ENCODE measurements around the gene DLG3. TPM values are rescaled to one million over a fixed set of nuclear protein-coding genes. Genes with fewer than 3 reads are reported as not detected.
"Not testable (repeated sequence)": the region's sequence is repeated elsewhere in the genome, so short reads cannot be mapped to it uniquely, and the experiment has no call there.

The DLG3 gene
- total RNA-seq, 1 experiment from 2014 or later, result 31.5 TPM

DNA sequence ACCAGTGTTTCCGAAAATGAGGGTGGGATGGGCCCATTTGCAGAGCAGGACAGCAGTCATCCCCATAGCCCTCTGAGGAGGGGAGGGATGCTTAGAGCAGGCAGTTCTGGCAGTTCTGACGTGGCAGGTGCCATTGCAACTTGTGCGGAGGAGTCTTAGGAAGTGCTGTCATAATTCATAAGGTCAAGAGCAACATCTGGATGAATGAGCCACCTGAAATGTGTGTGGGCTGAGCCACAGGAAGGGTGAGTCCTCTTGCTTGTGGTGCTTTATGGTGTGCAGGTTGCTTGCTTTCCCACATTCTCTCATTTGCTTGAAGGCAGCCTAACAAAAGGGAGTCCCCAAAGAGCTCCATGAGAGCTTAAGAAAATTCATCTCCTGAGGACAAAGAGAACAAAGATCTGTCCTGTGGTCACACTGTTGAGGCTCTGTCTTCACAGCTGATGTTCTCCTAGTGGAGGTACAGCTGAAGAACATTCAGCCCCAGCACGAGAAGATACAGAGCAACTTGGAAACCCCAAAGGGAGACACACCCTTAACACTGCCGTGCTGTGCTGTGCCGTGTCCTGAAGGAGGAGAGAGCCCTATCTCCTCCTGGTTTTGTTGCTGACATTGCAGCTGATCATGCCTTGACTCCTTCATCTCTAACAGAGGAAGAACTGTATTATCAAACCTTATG lies 60.3 kb downstream of the DLG3 start:
- H3K36me3 ChIP-seq (replicated peaks; ENCODE audit: control insufficient read depth, insufficient read depth, low read length), result peaks cover 14% of the 10 kb centered on the region
- no peaks in the 10 kb centered on the region for H3K27me3 ChIP-seq (ENCODE audit: control insufficient read depth, insufficient read depth, low read length)
- no peak for DNase-seq

DNA sequence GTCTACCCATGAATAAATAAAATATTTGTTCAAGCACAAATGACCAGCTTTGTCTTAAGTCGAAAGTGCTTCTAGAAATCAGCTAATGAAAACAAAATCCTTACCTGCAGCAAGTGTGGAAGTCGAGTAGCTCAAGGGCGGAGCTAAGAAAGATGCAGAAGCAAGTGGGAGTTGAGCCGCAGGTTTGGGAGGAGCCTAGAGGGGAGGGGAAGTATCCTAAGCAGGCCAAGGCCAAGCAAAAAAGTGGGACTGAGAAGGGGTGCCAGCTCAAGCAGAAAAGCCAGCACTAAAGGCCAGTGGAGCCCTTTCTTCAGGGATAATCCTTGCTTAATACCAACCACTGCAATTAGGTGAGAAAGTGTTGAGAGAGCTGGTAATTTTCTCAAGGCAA lies 60.8 kb downstream of the DLG3 start:
- no peak for DNase-seq
- Histone ChIP-seq H3K4me3 (ENCODE audit: insufficient read depth, low read depth, low read length) (no peak overlapping the region), H3K36me3 (replicated peaks; ENCODE audit: control insufficient read depth, insufficient read depth, low read length) (peaks cover 12% of the 10 kb centered on the region), H3K27me3 (ENCODE audit: control insufficient read depth, insufficient read depth, low read length) (no peaks in the 10 kb centered on the region)

More for the DNA sequence above, 60.3 kb downstream of the DLG3 start:
- no peak overlapping the region for H3K4me3 ChIP-seq (ENCODE audit: insufficient read depth, low read depth, low read length)

DNA sequence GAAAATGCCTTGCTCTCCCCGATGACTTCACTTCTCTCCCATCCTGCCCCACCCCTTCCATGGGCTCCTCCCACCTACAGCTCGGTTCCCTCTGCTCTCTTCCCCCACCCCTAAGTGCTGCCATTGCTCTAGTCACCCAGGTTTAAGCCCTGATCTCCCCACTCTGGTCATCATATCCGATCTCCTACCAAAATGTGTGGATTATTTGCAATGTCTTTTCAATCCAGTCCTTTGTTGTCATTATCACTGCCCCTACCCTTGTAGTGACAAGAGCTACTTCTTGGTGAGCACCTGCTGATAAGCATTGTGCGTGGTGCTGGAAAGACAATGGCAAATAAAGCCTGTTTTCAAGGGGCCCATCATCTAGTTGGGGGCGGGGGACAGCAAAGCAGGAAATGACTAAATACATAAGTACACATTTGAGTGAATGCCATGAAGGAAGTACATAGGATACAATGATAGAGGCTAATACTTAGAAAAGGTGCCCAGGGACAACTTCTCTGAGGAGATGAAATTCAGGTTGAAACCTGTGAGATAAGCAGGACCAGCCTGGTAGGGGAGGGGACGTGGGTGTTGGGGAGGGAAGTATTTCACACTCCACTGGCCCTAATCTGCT lies 63.8 kb downstream of the DLG3 start:
- DNase-seq, result peak; percentile 28
- Histone ChIP-seq H3K4me3 (ENCODE audit: insufficient read depth, low read depth, low read length) (no peak overlapping the region), H3K27me3 (ENCODE audit: control insufficient read depth, insufficient read depth, low read length) (no peaks in the 10 kb centered on the region), H3K36me3 (replicated peaks; ENCODE audit: control insufficient read depth, insufficient read depth, low read length) (no peaks in the 10 kb centered on the region; the same call in 1 of the 2 replicates)

DNA sequence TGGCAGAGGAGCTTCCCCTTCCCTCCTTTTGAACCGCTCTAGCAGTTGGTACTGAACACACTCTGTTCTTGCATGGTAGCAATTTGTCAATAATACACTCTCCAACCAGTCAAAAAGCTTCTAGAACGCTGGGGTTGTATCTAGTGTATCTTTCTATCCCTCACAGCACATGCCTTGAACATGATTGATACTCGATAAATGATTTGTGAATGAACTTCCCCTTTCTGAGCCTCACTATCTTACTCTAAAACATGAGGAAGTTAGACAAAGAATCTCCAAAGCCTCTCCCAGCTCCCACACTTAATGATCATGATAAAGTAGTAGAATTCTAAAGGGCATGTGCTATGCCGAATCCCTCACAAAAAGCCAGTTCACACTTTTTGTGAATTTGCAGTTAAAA lies 64.4 kb downstream of the DLG3 start:
- no peak for DNase-seq
- H3K36me3 ChIP-seq (replicated peaks; ENCODE audit: control insufficient read depth, insufficient read depth, low read length), result no peaks in the 10 kb centered on the region; the same call in 1 of the 2 replicates
- no peak overlapping the region for H3K4me3 ChIP-seq (ENCODE audit: insufficient read depth, low read depth, low read length)
- no peaks in the 10 kb centered on the region for H3K27me3 ChIP-seq (ENCODE audit: control insufficient read depth, insufficient read depth, low read length)

DNA sequence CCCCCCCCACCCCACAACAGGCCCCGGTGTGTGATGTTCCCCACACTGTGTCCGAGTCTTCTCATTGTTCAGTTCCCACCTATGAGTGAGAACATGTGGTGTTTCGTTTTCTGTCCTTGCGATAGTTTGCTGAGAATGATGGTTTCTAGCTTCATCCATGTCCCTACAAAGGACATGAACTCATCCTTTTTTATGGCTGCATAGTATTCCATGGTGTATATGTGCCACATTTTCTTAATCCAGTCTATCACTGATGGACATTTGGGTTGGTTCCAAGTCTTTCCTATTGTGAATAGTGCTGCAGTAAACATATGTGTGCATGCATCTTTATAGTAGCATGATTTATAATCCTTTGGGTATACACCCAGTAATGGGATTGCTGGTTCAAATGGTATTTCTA lies 70.6 kb downstream of the DLG3 start:
- H3K36me3 ChIP-seq (replicated peaks; ENCODE audit: control insufficient read depth, insufficient read depth, low read length); H3K27me3 ChIP-seq (ENCODE audit: control insufficient read depth, insufficient read depth, low read length): not testable (repeated sequence)

DNA sequence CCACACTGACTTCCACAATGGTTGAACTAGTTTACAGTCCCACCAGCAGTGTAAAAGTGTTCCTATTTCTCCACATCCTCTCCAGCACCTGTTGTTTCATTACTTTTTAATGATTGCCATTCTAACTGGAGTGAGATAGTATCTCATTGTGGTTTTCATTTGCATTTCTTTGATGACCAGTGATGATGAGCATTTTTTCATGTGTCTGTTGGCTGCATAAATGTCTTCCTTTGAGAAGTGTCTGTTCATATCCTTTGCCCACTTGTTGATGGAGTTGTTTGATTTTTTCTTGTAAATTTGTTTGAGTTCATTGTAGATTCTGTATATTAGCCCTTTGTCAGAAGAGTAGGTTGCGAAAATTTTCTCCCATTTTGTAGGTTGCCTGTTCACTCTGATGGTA lies 71.1 kb downstream of the DLG3 start:
- not testable (repeated sequence) for H3K4me3 ChIP-seq (ENCODE audit: insufficient read depth, low read depth, low read length); DNase-seq; H3K36me3 ChIP-seq (replicated peaks; ENCODE audit: control insufficient read depth, insufficient read depth, low read length); H3K27me3 ChIP-seq (ENCODE audit: control insufficient read depth, insufficient read depth, low read length)

More for the DNA sequence above, 70.6 kb downstream of the DLG3 start:
- DNase-seq; H3K4me3 ChIP-seq (ENCODE audit: insufficient read depth, low read depth, low read length): not testable (repeated sequence)

DNA sequence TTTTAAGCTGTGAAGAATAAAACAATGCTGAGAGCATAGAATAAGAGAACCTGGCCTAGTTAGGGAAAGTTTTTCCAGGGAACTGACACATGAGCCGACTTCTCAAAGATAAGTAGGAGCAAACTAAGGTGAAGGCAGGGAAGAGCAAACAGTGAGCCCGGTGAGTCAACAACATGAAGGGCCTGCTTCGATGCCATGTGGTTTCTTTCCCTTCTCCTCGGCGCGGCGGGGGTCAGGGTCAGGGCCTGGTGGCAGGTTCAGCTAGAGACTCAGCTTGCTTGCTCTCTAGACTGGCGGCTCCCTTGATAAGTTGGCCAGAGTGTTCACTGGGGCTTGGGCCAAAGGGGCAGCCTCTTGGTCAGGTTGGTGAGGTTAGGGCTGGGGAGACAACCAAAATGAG lies 81.1 kb downstream of the DLG3 start:
- Histone ChIP-seq H3K4me3 (ENCODE audit: insufficient read depth, low read depth, low read length) (no peak overlapping the region), H3K36me3 (replicated peaks; ENCODE audit: control insufficient read depth, insufficient read depth, low read length) (no peaks in the 10 kb centered on the region), H3K27me3 (ENCODE audit: control insufficient read depth, insufficient read depth, low read length) (no peaks in the 10 kb centered on the region)
- DNase-seq, result no peak

DNA sequence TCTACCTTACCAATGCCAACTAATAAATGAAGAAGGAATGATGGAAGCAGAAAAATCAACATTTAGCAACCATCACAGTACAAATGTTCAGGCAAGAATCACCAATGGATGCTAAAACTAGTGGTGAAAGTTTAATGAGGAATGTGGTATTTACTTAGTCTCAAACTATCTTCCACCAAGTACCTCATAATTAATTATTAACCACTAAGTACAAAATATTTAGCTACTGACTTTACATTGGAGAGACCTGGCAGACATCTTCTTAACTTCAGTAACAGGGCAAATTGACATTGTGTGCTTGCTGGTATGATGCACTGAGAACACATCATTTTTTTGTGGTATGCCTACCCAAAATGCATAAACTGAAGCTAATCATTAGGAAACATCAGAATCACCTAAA lies 82.4 kb downstream of the DLG3 start:
- H3K36me3 ChIP-seq (replicated peaks; ENCODE audit: control insufficient read depth, insufficient read depth, low read length), result no peaks in the 10 kb centered on the region
- H3K4me3 ChIP-seq (ENCODE audit: insufficient read depth, low read depth, low read length), result no peak overlapping the region
- H3K27me3 ChIP-seq (ENCODE audit: control insufficient read depth, insufficient read depth, low read length), result no peaks in the 10 kb centered on the region
- DNase-seq, result no peak

DNA sequence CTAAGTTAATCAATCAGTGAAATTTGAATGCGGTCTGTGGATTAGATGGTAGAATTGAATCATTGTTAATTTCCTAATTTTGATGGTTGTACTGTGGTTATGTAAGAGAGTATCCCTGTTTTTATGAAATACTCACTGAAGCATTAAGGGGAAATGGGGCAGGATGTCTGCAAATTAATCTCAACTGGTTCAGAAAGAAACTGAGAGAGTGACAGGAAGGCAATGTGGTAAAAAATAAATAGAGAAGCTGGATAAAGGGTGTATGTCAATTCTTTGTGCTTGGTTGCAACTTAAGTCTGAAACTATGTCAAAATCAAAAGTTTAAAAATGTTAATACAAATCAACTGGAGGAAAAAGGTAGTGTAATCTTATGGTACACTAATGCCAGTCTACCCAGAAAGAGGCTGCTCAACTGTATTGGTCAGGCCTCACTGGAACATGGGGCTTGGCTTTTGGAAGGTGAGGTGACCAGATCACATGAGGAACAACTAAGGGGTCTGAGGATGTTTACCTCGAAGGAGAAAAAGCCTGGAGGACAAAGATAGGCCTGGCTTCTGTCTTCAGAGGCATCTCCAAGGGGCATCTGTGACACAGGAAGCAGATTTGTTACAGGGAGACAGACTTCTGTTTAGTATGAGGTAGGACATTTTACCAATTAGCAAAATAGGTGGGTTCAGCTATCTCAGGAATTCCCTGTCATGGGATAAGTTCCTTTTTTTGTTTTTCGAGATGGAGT lies 83.1 kb downstream of the DLG3 start:
- Histone ChIP-seq H3K4me3 (ENCODE audit: insufficient read depth, low read depth, low read length) (no peak overlapping the region), H3K36me3 (replicated peaks; ENCODE audit: control insufficient read depth, insufficient read depth, low read length) (no peaks in the 10 kb centered on the region), H3K27me3 (ENCODE audit: control insufficient read depth, insufficient read depth, low read length) (no peaks in the 10 kb centered on the region)
- no peak for DNase-seq

DNA sequence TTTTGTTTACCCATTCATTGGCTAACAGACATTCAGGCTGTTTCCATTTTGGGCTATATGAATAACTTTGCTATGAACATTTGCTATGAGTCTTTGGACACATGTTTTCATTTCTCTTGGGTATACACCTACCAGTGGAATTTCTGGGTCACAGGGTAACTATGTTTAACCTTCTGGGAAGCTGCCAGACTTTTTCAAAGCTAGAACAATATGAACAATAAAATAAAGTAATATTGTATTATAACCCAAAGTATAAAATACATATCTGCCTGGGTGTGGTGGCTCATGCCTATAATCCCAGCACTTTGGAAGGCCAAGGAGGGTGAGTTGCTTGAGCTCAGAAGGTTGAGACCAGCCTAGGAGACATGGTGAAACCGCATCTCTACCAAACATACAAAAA lies 90.6 kb downstream of the DLG3 start:
- no peaks in the 10 kb centered on the region for H3K27me3 ChIP-seq (ENCODE audit: control insufficient read depth, insufficient read depth, low read length)
- no peaks in the 10 kb centered on the region for H3K36me3 ChIP-seq (replicated peaks; ENCODE audit: control insufficient read depth, insufficient read depth, low read length)
- DNase-seq, result no peak
- no peak overlapping the region for H3K4me3 ChIP-seq (ENCODE audit: insufficient read depth, low read depth, low read length)

DNA sequence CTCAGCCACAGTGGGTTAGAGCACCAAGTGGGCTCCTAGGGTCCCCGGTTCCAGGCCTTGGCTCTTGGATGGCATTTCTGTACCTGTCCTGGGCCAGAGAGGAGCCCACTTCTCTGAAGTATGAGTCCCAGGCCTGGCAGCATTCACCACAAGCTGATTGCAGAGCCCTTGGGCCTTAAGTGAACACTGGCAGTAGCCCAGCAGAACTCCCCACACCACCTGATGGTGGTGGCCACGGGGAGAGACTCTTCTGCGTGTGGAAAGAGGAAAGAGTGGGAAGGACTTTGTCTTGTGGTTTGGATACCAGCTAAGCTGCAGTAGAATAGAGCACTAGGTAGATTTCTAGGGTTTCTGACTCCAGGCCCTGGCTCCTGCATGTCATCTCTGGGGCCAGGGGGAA lies 104.8 kb downstream of the DLG3 start:
- no peak overlapping the region for H3K4me3 ChIP-seq (ENCODE audit: insufficient read depth, low read depth, low read length)
- H3K27me3 ChIP-seq (ENCODE audit: control insufficient read depth, insufficient read depth, low read length), result no peaks in the 10 kb centered on the region
- no peaks in the 10 kb centered on the region for H3K36me3 ChIP-seq (replicated peaks; ENCODE audit: control insufficient read depth, insufficient read depth, low read length)
- no peak for DNase-seq

DNA sequence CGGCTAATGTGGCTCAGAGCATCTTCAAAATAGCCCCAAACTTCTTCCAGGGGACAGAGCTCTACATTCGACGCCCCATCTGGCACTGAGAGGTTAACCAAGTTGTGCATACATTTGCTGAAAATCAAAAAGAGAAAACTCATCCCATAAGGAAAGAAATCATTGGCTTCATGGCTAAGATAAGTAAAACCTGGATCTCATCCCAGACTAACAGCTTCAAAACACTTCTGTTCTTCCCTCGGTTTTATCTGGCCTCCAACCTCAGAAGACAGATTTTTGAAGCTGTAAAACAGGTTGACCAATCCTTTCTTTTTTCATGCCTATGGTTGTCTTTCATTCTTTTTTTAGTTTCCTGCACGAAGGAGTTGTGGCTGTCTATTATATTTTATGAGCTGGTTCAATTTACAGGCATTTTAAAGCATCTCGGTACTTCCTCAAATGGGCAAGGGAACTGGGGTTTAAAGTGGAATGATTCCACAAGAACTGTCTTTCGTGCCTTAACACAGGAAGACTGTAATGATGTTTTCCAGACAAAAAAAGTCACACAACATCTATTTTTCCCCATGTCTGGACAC lies 107.6 kb downstream of the DLG3 start:
- DNase-seq, result no peak
- Histone ChIP-seq H3K4me3 (ENCODE audit: insufficient read depth, low read depth, low read length) (no peak overlapping the region), H3K36me3 (replicated peaks; ENCODE audit: control insufficient read depth, insufficient read depth, low read length) (no peaks in the 10 kb centered on the region), H3K27me3 (ENCODE audit: control insufficient read depth, insufficient read depth, low read length) (no peaks in the 10 kb centered on the region)

DNA sequence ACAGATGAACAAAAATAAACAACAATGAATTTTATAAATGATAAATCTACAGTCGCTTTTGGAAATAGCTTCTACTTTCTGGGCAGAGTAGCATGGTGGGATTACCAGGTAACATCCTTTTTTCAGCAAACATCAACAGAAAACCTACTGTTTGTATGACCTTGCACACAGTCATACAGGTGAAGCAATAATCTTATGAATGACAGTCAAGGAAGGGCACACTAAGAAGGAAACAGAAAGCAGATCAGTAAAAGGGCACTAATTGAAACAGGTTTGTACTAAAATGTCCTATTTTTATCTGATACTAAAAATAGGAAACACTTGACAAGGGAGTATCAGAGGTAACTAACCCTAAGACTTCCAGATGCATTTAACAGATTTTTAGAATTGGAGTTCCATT lies 108.9 kb downstream of the DLG3 start:
- Histone ChIP-seq H3K27me3 (ENCODE audit: control insufficient read depth, insufficient read depth, low read length) (no peaks in the 10 kb centered on the region), H3K4me3 (ENCODE audit: insufficient read depth, low read depth, low read length) (no peak overlapping the region), H3K36me3 (replicated peaks; ENCODE audit: control insufficient read depth, insufficient read depth, low read length) (no peaks in the 10 kb centered on the region)
- no peak for DNase-seq

DNA sequence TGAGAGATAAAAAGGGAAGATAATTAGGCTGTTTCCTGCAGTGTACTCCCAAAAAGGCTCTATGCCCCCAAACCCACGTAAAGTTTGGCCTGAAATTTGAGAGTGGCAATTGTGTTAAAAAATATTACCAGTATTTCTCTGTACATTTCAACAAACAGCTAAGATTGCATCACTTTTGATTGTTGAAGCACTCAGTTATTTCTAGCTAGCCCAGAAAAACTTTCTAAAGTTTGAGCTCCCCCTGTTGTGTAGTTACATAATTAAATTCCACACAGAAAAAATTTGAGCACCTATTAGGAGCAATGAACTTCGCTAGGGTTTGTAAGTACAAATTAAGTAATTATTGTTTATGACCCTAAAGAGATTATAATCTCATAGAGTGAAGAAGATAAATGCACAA lies 109.4 kb downstream of the DLG3 start:
- Histone ChIP-seq H3K36me3 (replicated peaks; ENCODE audit: control insufficient read depth, insufficient read depth, low read length) (no peaks in the 10 kb centered on the region), H3K4me3 (ENCODE audit: insufficient read depth, low read depth, low read length) (no peak overlapping the region), H3K27me3 (ENCODE audit: control insufficient read depth, insufficient read depth, low read length) (no peaks in the 10 kb centered on the region)
- DNase-seq, result no peak

DNA sequence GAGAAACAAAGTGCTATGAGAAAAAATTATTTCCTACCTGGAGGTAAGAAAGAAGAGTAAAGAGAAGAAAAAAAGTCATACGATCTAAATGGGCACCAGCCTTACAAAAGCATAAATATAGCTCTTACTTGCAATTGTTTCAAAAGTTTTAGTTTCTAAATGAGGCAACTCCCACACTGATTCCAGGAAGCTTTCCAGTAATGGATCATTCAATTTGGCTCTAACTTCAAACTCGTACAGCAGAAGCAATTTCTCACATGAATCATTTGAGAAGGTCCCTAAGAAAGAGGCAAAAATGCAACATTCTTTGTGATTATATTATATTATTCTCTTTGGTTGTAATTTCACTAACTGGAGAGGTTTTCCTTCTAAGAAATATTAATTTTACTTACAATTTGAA lies 109.9 kb downstream of the DLG3 start:
- H3K27me3 ChIP-seq (ENCODE audit: control insufficient read depth, insufficient read depth, low read length), result no peaks in the 10 kb centered on the region
- no peak overlapping the region for H3K4me3 ChIP-seq (ENCODE audit: insufficient read depth, low read depth, low read length)
- H3K36me3 ChIP-seq (replicated peaks; ENCODE audit: control insufficient read depth, insufficient read depth, low read length), result no peaks in the 10 kb centered on the region
- DNase-seq, result no peak
